Activated T-helper 2 cell treated with anti-CD3 and anti-CD28 coated beads, Interferon-gamma antibody, Interleukin-2, Interleukin-4, amounts not matched to agents 10 μg/mL and 5 μg/mL and 100 μg/mL, durations not matched to agents 14 hours and 24 hours and 36 hours (primary cell): Measurements from ENCODE around the gene NEMP2. TPM values are rescaled to one million over a fixed set of nuclear protein-coding genes. Genes with fewer than 3 reads are reported as not detected.

Source experiments
- DNase-seq: peaks from one replicate; pipeline ENCODE4 v3.0.0; 2021; ENCODE audit warnings: low spot score
- H3K27ac Mint-ChIP-seq: one replicate; pipeline ENCODE4 v1.8.0; 2021; ENCODE audit warnings: mixed read lengths
- H3K27me3 Mint-ChIP-seq: one replicate; pipeline ENCODE4 v1.8.0; 2021; ENCODE audit warnings: low read depth, mixed read lengths
- H3K36me3 Mint-ChIP-seq: one replicate; pipeline ENCODE4 v1.8.0; 2021; ENCODE audit warnings: low read depth, mixed read lengths
- H3K4me1 Mint-ChIP-seq: one replicate; pipeline ENCODE4 v1.8.0; 2021; ENCODE audit warnings: low read depth, mixed read lengths
- H3K4me3 Mint-ChIP-seq: one replicate; pipeline ENCODE4 v1.8.0; 2021; ENCODE audit warnings: low read depth, mild to moderate bottlenecking, moderate library complexity, mixed read lengths
- H3K9me3 Mint-ChIP-seq: one replicate; pipeline ENCODE4 v1.8.0; 2021; ENCODE audit warnings: mixed read lengths
- intact Hi-C: fragments of 100-400 bp; cut with micrococcal nuclease; formaldehyde crosslinking; loops from one replicate; pipeline ENCODE4 v1.15.1; 2023
- total RNA-seq: library from RNA; stranded (reverse); gene quantifications from 2 replicates; pipeline ENCODE4 v1.2.3, GENCODE V29; 2022

Gene NEMP2
- total RNA-seq, 1 donor from 2014 or later: 15.2 TPM

DNA sequence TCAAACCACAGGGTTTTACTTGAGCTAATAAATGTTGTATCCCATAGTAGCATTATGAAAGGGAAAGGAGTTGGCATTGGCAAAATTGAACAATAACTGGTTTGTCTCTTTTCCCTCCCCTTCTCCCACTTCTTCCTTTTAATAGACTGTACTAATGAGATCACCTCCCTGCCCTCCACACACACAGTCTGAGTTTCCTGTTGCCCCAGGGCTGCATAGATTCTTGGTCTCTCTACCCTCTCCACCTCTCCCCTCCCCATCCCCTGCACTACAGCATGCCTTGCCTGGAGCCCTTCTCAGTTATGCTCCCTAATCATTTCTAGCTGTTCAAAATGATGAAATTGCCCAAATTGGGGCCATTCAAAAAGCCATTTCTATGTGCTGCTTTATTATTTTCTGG, 37.2 kb upstream of the NEMP2 start:
- Mint-ChIP-seq H3K4me1 (peaks cover 9% of the 10 kb centered on the region), H3K4me3 (no peak overlapping the region), H3K9me3 (peaks cover 14% of the 10 kb centered on the region), H3K27ac (no peak overlapping the region), H3K27me3 (no peaks in the 10 kb centered on the region), H3K36me3 (peaks cover 12% of the 10 kb centered on the region)
- DNase-seq: no peak
- intact Hi-C loops: no loop called here

DNA sequence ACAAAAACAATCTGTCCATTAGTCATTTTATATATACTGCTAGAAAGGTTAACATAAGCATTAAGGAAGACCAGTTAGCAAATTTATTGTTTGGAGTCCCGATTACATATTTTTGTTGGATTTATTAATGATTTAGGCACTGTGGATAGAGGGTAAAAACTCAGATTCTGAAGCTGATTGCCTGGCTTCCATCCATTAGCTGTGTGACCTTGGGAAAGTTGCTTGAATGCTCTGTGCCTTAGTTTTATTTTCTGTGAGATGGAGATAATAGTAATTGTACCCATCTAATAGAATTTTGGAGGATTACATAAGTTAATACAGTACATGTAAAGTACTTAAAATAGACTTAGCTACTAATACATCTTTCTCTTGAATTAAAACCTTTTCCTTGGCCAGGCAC, 36.3 kb upstream of the NEMP2 start:
- Mint-ChIP-seq H3K4me3 (no peak overlapping the region), H3K4me1 (peaks cover 9% of the 10 kb centered on the region), H3K27me3 (no peaks in the 10 kb centered on the region), H3K9me3 (peaks cover 22% of the 10 kb centered on the region), H3K36me3 (peaks cover 19% of the 10 kb centered on the region), H3K27ac (no peak overlapping the region)
- DNase-seq: no peak
- intact Hi-C loops: no loop called here

DNA sequence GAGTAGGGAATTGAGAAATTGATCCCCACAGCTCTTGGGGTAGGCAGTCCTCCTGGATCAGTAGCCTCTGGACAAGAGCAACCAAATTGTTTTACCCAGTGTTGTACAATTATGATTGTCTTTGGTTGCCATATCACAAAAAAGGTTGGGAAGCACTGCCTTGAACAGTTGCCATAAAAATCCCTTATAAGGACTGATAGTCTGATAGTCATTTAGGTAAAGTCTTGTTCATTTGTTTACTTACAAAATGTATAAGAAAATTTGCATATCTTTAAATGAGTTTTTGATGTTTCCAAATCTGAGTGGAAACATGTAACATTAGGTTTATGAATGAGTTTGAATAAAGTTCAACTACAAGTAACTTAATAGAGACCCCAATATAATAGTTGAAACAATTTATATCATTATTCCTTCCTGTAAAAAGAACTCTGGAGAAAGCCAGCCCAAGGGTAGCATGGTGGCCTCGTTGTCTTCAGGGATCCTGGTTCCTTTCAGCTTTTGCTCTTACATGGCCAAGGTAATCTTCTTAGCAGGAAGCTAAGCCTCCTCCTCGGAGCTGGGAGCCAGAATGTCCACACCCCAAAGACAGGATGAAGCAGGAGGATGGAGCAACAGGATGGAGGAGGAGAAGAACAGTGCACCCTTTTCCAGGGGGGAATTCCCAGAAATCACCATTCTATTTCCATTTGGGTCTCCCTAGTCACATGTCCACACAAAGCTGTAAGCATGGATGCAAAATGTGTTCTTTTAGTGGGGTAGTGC, 35.7 kb upstream of the NEMP2 start:
- peaks cover 5% of the 10 kb centered on the region for H3K4me1 Mint-ChIP-seq
- no peak overlapping the region for H3K27ac Mint-ChIP-seq
- H3K9me3 Mint-ChIP-seq: peaks cover 29% of the 10 kb centered on the region
- DNase-seq: no peak
- peaks cover 23% of the 10 kb centered on the region for H3K36me3 Mint-ChIP-seq
- no peaks in the 10 kb centered on the region for H3K27me3 Mint-ChIP-seq
- no peak overlapping the region for H3K4me3 Mint-ChIP-seq
- intact Hi-C loops: no loop called here

DNA sequence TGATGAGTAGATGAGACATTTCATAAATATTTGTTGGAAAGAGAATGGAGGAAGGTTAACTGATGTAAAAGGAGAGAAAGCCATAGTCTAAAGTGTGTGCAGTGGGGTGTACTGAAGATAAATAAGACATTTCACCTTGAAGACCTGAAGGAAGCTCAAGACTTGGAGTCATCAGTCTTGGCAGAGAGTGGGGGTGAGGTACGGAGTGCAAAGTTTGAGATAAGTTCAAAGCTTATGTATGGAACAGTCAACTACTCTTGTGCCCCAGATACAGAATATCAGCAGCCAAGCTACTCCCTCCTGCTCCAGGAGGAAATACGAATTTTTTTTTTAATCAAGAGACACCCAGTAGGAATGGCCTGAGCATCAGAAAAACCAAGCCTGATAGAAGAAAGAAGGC, 30.3 kb upstream of the NEMP2 start:
- H3K4me3 Mint-ChIP-seq: no peak overlapping the region
- intact Hi-C loops: no loop called here
- peaks cover 22% of the 10 kb centered on the region for H3K4me1 Mint-ChIP-seq
- peaks cover 46% of the 10 kb centered on the region for H3K9me3 Mint-ChIP-seq
- peaks cover 32% of the 10 kb centered on the region for H3K36me3 Mint-ChIP-seq
- H3K27ac Mint-ChIP-seq: no peak overlapping the region
- H3K27me3 Mint-ChIP-seq: no peaks in the 10 kb centered on the region
- DNase-seq: no peak

DNA sequence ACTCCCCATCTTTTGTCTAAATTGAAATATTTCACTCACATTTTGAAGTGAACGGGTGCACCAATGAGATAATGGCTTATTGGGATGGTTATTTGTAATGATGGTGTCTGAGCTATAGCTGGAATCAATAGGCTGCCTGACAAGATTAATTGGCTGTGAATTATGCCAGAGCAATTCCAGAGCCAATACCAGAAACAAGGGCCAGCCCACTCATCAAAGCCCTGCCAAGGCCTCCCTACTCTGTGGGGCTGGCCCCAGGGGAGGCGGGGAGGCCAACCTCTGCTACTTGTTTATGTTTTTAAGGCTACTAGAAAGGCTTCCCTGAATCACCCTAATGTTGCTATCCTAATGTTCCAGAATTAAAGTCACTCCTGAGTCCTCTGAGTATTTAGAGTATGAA, 29.1 kb upstream of the NEMP2 start:
- no peak for DNase-seq
- H3K27ac Mint-ChIP-seq: no peak overlapping the region
- intact Hi-C loops: no loop called here
- peaks cover 32% of the 10 kb centered on the region for H3K36me3 Mint-ChIP-seq
- no peak overlapping the region for H3K4me3 Mint-ChIP-seq
- peaks cover 46% of the 10 kb centered on the region for H3K9me3 Mint-ChIP-seq
- peaks cover 22% of the 10 kb centered on the region for H3K4me1 Mint-ChIP-seq
- no peaks in the 10 kb centered on the region for H3K27me3 Mint-ChIP-seq

DNA sequence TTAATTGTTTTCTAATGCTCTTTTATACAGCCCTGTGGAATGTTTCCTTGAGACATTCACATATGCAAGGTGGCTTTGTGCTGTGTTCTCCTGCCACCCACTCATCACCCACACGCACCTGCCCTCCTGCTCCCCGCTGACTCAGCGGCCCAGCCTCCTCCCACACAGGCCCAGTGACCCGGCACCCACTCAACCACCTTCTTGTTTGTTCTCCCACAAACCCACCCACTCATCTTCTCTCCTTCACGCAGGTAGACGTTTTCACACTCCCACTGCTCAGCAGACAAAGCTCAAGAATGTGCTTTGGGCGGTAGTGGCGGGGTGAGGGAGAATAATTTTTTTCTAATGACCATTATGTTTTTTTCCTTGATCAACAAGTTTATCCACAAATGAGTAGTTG, 28.6 kb upstream of the NEMP2 start:
- Mint-ChIP-seq H3K4me3 (no peak overlapping the region), H3K27ac (peak overlapping the region; percentile 66), H3K36me3 (peaks cover 31% of the 10 kb centered on the region), H3K4me1 (peaks cover 22% of the 10 kb centered on the region), H3K27me3 (no peaks in the 10 kb centered on the region), H3K9me3 (peaks cover 44% of the 10 kb centered on the region)
- DNase-seq: no peak
- intact Hi-C loops: no loop called here

DNA sequence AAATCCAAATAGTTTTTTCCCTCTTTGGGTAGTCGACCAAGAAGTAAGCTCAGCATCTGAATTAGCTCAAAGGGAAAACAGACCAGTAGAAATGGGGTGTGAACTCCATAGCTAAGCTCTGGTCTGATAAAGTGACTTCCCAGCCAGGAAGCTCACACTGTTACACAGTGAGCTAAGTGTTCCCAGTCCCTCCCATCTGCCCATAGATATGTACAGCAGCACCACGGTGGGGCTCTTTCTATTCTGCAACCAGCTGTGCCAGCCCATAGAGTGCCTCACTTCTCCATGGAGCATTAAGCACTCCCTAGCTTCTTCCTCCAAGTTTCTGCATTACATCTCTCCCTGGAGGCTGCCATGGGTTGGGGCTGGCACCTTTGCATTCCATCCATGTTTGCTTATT, 27.6 kb upstream of the NEMP2 start:
- peaks cover 25% of the 10 kb centered on the region for H3K36me3 Mint-ChIP-seq
- intact Hi-C loops: no loop called here
- H3K27ac Mint-ChIP-seq: no peak overlapping the region
- H3K27me3 Mint-ChIP-seq: no peaks in the 10 kb centered on the region
- peaks cover 22% of the 10 kb centered on the region for H3K4me1 Mint-ChIP-seq
- H3K4me3 Mint-ChIP-seq: no peak overlapping the region
- H3K9me3 Mint-ChIP-seq: peaks cover 36% of the 10 kb centered on the region
- DNase-seq: no peak

DNA sequence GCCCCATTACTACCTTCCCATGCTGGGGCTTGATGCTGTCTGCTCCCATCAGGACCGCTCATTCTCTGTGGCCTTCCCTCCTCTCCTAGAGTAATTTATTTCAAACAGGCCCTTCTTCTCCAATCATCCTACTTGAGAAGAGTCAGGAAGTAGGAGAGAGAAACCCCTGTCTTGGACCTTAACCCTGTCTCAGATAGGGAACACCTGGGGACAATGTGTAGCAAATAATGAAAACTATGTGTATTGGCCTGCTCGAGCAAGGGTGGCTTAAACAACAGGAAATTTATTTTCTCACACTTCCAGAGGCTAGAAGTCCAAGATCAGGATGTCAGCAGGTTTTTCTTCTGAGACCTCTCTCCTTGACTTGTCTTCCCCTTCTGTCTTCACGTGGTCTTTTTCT, 26.6 kb upstream of the NEMP2 start:
- Mint-ChIP-seq H3K27me3 (no peaks in the 10 kb centered on the region), H3K9me3 (peaks cover 26% of the 10 kb centered on the region), H3K4me1 (peaks cover 18% of the 10 kb centered on the region), H3K27ac (no peak overlapping the region), H3K36me3 (peaks cover 15% of the 10 kb centered on the region), H3K4me3 (no peak overlapping the region)
- no peak for DNase-seq
- intact Hi-C loops: no loop called here

DNA sequence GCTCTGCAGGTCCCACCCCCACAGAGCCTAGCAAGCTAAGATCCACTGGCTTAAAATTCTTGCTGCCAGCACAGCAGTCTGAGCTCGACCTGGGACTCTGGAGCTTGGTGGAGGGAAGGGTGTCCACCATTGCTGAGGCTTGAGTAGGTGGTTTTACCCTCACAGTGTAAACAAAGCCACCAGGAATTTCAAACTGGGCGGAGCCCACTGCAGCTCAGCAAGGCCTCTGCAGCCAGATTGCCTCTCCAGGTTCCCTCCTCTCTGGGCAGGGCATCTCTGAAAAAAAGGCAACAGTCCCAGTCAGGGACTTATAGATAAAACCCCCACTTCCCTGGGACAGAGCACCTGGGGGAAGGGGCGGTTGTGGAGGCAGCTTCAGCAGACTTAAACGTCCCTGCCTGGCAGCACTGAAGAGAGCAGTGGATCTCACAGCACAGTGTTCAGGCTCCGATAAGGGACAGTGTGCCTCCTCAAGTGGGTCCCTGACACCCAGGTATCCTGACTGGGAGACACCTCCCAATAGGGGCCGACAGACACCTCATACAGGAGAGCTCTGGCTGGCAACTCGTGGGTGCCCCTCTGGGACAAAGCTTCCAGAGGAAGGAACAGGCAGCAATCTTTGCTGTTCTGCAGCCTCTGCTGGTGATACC, 20.0 kb upstream of the NEMP2 start:
- Mint-ChIP-seq H3K27ac (no peak overlapping the region), H3K36me3 (peaks cover 3% of the 10 kb centered on the region), H3K27me3 (no peaks in the 10 kb centered on the region), H3K4me3 (no peak overlapping the region), H3K4me1 (peaks cover 11% of the 10 kb centered on the region), H3K9me3 (peaks cover 6% of the 10 kb centered on the region)
- intact Hi-C loops: no loop called here
- DNase-seq: no peak

DNA sequence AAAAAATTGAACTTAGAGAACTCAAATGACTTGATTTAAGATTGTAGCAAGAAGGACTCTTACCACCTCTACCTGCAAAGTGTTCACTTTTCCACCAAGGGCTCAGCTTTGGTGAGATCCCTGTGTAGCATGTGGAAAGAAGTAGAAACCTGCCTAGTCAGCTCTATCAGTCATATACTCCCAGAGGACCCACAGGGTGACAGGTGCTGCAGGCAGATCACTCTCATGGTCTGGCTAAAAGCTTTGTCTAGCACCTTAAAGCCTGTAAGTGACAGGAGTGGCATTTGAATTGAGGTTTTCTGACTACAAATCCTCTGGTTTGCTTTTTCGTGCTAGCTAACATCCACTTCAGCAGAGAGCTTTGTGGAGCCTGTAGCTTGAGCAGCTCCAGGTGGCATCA, 18.7 kb upstream of the NEMP2 start:
- Mint-ChIP-seq H3K36me3 (peaks cover 3% of the 10 kb centered on the region), H3K27ac (no peak overlapping the region), H3K9me3 (peaks cover 6% of the 10 kb centered on the region), H3K27me3 (no peaks in the 10 kb centered on the region), H3K4me1 (peaks cover 11% of the 10 kb centered on the region), H3K4me3 (no peak overlapping the region)
- no peak for DNase-seq
- intact Hi-C loops: no loop called here

DNA sequence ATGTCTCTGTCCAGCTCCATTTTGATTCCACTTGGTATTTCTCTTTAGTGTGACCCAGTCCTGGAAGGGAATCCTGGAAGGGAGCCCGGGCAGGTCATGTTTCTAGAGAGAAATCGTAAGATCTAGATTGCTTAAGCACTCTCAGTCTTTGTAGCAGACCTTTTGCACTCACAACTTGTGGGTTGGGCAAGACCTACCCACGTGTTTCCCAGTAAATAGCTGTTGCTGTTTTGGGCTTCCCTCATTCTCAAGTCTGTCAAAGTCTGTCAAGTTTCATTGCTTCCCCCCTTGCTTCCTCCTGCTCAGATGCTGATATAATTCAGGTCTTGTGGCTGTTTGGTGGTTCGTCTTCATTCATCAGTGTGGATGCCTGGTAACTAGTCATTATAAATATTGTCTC, 17.4 kb upstream of the NEMP2 start:
- no peak overlapping the region for H3K27ac Mint-ChIP-seq
- peaks cover 11% of the 10 kb centered on the region for H3K4me1 Mint-ChIP-seq
- no peak overlapping the region for H3K4me3 Mint-ChIP-seq
- H3K9me3 Mint-ChIP-seq: peaks cover 6% of the 10 kb centered on the region
- intact Hi-C loops: loop anchor here (2.0 kb wide), 1 partner anchor 17 kb away; the partner anchor contains the start of gene NEMP2
- no peaks in the 10 kb centered on the region for H3K27me3 Mint-ChIP-seq
- peaks cover 3% of the 10 kb centered on the region for H3K36me3 Mint-ChIP-seq
- DNase-seq: no peak

DNA sequence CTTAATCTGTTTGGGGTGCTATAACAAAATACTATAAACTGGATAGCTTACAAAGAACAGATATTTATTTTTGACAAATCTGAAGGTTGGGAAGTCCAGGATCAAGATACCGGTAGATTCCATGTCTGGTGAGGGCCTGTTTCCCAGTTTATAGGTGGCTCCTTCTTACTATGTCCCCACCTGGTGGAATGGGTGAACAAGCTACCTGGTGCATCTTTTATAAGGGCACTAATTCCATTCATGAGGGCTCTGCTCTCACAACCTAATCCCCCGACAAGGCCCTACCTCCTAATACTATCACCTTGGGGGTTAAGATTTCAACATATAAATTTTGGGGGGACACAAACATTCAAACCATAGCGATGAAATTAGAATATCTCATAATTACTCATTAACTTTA, 15.6 kb upstream of the NEMP2 start:
- H3K9me3 Mint-ChIP-seq: peaks cover under 1% of the 10 kb centered on the region
- intact Hi-C loops: loop anchor here (2.0 kb wide), 1 partner anchor 15 kb away; the partner anchor contains the start of gene NEMP2
- H3K4me1 Mint-ChIP-seq: peaks cover 19% of the 10 kb centered on the region
- H3K27me3 Mint-ChIP-seq: no peaks in the 10 kb centered on the region
- no peak for DNase-seq
- H3K27ac Mint-ChIP-seq: no peak overlapping the region
- H3K4me3 Mint-ChIP-seq: no peak overlapping the region
- H3K36me3 Mint-ChIP-seq: peaks cover 5% of the 10 kb centered on the region

DNA sequence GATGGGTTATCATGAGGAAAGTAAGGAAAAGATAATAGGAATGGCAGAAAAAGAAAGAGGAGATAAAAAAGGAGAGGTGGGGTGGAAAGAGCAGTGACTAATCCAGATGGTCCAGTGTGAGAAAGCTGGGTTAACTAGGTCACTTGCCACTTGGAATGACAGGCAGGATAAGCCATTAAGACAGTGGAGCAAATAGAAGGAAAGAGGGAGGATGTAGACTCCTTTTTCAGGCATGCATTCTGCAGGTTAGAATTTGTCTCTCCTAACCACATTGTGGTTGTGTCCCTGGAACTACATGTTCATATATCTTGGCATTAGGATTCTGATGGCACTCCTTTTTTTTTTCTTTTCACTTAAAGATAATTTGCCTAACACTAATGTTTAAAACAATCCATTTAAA, 13.4 kb upstream of the NEMP2 start:
- H3K36me3 Mint-ChIP-seq: peaks cover 12% of the 10 kb centered on the region

More for the DNA sequence above, 13.4 kb upstream of the NEMP2 start:
- Mint-ChIP-seq H3K9me3 (peaks cover 2% of the 10 kb centered on the region), H3K4me1 (peaks cover 20% of the 10 kb centered on the region), H3K27me3 (no peaks in the 10 kb centered on the region), H3K4me3 (no peak overlapping the region), H3K27ac (no peak overlapping the region)
- intact Hi-C loops: no loop called here
- DNase-seq: no peak
